ENCODE results near the gene TMEM132A.

Gene TMEM132A

DNA sequence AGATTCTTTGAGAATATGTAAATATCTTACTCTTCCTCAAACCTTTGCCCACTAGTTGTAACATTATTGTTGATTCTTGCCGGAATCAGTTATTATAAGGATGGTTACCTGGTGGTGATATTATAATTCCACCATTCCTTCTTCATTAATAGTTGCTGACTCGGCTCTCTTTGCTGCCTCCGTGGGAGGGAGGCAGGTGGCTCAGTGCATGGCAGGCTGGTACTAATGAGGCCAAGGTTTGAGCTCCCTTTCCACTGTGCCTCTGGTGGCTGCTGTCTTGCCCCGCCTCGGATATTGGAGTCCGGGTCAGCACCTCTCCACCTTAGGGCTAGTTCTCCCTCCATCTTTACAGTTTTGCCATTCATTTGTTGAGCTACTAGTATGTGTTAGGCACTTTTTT, 59.9 kb downstream of the TMEM132A start:
- no peak overlapping the region for H3K27ac ChIP-seq (ENCODE audit: low read length)
- no peaks in the 10 kb centered on the region; the same call in 1 of the 2 replicates for H4K20me1 ChIP-seq (ENCODE audit: insufficient read depth, low read length)
- H3K4me1 ChIP-seq (ENCODE audit: insufficient read depth, low read length), result no peaks in the 10 kb centered on the region
- no peak for TF ChIP-seq EZH2 (IDR thresholded peaks at IDR 0.05; ENCODE audit: borderline replicate concordance, low read depth, low read length, severe bottlenecking)
- TF ChIP-seq, protein P1, sequence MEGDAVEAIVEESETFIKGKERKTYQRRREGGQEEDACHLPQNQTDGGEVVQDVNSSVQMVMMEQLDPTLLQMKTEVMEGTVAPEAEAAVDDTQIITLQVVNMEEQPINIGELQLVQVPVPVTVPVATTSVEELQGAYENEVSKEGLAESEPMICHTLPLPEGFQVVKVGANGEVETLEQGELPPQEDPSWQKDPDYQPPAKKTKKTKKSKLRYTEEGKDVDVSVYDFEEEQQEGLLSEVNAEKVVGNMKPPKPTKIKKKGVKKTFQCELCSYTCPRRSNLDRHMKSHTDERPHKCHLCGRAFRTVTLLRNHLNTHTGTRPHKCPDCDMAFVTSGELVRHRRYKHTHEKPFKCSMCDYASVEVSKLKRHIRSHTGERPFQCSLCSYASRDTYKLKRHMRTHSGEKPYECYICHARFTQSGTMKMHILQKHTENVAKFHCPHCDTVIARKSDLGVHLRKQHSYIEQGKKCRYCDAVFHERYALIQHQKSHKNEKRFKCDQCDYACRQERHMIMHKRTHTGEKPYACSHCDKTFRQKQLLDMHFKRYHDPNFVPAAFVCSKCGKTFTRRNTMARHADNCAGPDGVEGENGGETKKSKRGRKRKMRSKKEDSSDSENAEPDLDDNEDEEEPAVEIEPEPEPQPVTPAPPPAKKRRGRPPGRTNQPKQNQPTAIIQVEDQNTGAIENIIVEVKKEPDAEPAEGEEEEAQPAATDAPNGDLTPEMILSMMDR (IDR thresholded peaks at IDR 0.05; ENCODE audit: borderline replicate concordance, extremely low read depth, low read length, poor library complexity, severe bottlenecking), result no peak
- H3K9me3 ChIP-seq (ENCODE audit: insufficient read depth, low read length, severe bottlenecking), result no peaks in the 10 kb centered on the region
- H3K79me2 ChIP-seq (ENCODE audit: insufficient read depth, low read length), result no peaks in the 10 kb centered on the region
- H2AFZ ChIP-seq (ENCODE audit: low read depth, low read length), result no peak overlapping the region
- no peak for DNase-seq
- no peak for ATAC-seq (ENCODE audit: insufficient read depth, low read depth)
- H3K4me2 ChIP-seq (ENCODE audit: insufficient read depth, low read length), result no peak overlapping the region
- H3K27me3 ChIP-seq (ENCODE audit: insufficient read depth, low read length, poor library complexity), result no peaks in the 10 kb centered on the region
- no peak overlapping the region for H3K4me3 ChIP-seq (ENCODE audit: low read depth in 1 of 2, low read length in 2 of 2)
- H3K9ac ChIP-seq (ENCODE audit: low read depth, low read length), result no peak overlapping the region
- H3K36me3 ChIP-seq (ENCODE audit: insufficient read depth, low read length), result no peaks in the 10 kb centered on the region

DNA sequence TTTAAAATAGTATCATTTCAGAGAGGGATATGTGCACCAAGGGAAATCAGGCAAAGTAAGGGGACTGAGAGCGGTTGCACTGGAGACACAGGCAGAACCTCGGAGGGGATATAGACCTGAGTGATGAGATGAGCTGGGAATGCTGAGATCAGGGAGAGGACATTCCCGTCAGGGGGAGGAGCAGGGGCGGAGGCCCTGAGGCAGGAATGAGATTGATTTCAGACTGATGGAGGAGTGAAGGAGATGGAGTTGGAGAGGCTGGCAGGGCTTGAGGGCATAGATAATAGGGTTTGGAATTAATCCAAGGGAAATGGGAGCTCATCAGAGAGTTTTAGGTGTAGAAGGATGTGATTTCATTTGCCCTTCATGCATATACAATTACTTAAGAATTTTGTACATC, 60.4 kb downstream of the TMEM132A start:
- Histone ChIP-seq H4K20me1 (ENCODE audit: insufficient read depth, low read length) (no peaks in the 10 kb centered on the region; the same call in 1 of the 2 replicates), H3K9ac (ENCODE audit: low read depth, low read length) (no peak overlapping the region), H3K4me3 (ENCODE audit: low read depth in 1 of 2, low read length in 2 of 2) (no peak overlapping the region), H3K27me3 (ENCODE audit: insufficient read depth, low read length, poor library complexity) (no peaks in the 10 kb centered on the region), H3K9me3 (ENCODE audit: insufficient read depth, low read length, severe bottlenecking) (no peaks in the 10 kb centered on the region), H3K36me3 (ENCODE audit: insufficient read depth, low read length) (no peaks in the 10 kb centered on the region), H2AFZ (ENCODE audit: low read depth, low read length) (no peak overlapping the region), H3K4me2 (ENCODE audit: insufficient read depth, low read length) (no peak overlapping the region), H3K27ac (ENCODE audit: low read length) (no peak overlapping the region), H3K4me1 (ENCODE audit: insufficient read depth, low read length) (no peaks in the 10 kb centered on the region), H3K79me2 (ENCODE audit: insufficient read depth, low read length) (no peaks in the 10 kb centered on the region)
- no peak for ATAC-seq (ENCODE audit: insufficient read depth, low read depth)
- no peak for DNase-seq
- TF ChIP-seq, protein P1 (IDR thresholded peaks at IDR 0.05; ENCODE audit: borderline replicate concordance, extremely low read depth, low read length, poor library complexity, severe bottlenecking), result no peak
- no peak for TF ChIP-seq EZH2 (IDR thresholded peaks at IDR 0.05; ENCODE audit: borderline replicate concordance, low read depth, low read length, severe bottlenecking)

DNA sequence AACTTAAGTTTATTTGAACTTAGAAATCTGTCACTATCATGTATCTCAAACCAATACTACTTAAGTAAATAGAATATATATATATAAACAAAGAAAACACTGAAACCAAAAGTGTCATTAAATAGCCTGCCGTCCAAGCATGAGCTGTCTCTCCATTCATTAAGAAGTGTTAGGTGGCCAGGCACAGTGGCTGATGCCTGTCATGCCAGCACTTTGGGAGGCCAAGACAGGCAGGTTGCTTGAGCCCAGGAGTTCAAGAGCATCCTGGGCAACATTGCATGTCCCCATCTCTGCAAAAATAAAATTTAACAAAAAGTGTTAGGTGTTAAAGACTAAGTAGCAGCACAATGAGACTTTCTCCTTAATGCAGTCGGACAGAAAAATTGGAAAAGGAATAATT, 61.2 kb downstream of the TMEM132A start:
- Histone ChIP-seq H3K4me3 (ENCODE audit: low read depth in 1 of 2, low read length in 2 of 2) (no peak overlapping the region), H3K4me1 (ENCODE audit: insufficient read depth, low read length) (no peaks in the 10 kb centered on the region), H3K27me3 (ENCODE audit: insufficient read depth, low read length, poor library complexity) (no peaks in the 10 kb centered on the region), H2AFZ (ENCODE audit: low read depth, low read length) (no peak overlapping the region), H3K79me2 (ENCODE audit: insufficient read depth, low read length) (no peaks in the 10 kb centered on the region), H4K20me1 (ENCODE audit: insufficient read depth, low read length) (no peaks in the 10 kb centered on the region; the same call in 1 of the 2 replicates), H3K27ac (ENCODE audit: low read length) (no peak overlapping the region), H3K4me2 (ENCODE audit: insufficient read depth, low read length) (no peak overlapping the region), H3K9me3 (ENCODE audit: insufficient read depth, low read length, severe bottlenecking) (no peaks in the 10 kb centered on the region), H3K36me3 (ENCODE audit: insufficient read depth, low read length) (no peaks in the 10 kb centered on the region), H3K9ac (ENCODE audit: low read depth, low read length) (no peak overlapping the region)
- TF ChIP-seq, protein P1 (IDR thresholded peaks at IDR 0.05; ENCODE audit: borderline replicate concordance, extremely low read depth, low read length, poor library complexity, severe bottlenecking), result no peak
- TF ChIP-seq EZH2 (IDR thresholded peaks at IDR 0.05; ENCODE audit: borderline replicate concordance, low read depth, low read length, severe bottlenecking), result no peak
- ATAC-seq (ENCODE audit: insufficient read depth, low read depth) (no peak), DNase-seq (no peak)

Data from DND-41 (cell line).